Spleen (tissue), 7 donors: Measurements from ENCODE around the gene LARP4B.

Source experiments
- POLR2AphosphoS5 ChIP-seq, 3 donors: sonication (generic); formaldehyde crosslinking; IDR thresholded peaks; one replicate each; pipeline ENCODE4 v1.5.1; 2017; ENCODE audit warnings: antibody characterized with exemption in 3 of 3
- TF ChIP-seq, protein P1 (sequence below), 11 experiments: fragments of 200-600 bp in 7 of 11; fragments of 450-650 bp in 4 of 11; sonication (generic) in 4 of 11; IDR thresholded peaks in 8 of 11; conservative IDR thresholded peaks in 3 of 11; 1 replicate in 7 of 11; 2 replicates in 4 of 11; pipeline versions ENCODE4 v1.4.0 to v1.8.0; 2016 to 2021; ENCODE audit warnings: antibody characterized with exemption in 11 of 11, inconsistent platforms in 4 of 11, mild to moderate bottlenecking in 1 of 11
- donor health status: DM: no; HTN: no; CAD: no; lungs with moderate emphysema.
- donor health status: DM: no; HTN: no; CAD: no.
- donor health status: DM: no; HTN: no; CAD: no.

DNA sequence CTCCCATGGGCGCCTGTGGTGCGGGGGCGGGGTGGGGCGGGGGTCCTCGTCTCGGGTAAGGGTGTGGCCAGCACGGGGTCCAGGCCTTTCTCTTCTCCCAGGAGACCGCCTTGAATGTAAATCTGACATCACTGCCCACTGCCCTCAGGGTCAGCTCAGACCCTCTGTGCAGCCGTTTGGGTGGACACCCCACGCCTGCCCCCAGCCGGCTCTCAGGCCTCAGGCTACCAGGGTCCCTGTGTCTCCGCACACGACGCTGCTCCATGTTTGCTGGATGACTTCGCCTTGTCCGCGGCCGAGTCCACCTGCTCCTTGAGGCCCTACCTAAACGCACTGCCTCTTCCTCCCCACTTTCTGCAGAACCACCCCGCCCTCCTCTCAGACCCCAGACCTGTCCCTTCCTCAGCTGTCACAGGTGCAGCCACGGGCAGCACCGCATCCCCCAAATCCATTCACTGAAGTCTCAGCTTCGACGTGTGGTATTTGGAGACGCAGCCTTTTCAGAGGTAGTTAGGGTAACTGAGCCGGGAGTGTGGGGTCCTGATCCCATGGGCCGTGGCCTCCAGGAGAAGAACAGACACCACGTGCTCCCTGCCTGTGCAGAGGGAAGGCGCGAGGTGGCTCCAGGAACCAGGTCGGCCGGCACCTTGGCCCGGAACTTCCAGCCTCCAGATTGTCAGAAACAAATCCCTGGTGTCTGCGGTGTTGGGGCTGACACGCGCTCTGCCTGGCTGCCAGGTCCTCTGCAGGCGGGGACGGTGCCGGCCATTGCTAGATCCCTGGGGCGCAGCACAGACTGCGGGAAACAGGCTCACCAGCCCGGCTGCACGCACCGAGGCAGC lies 144.7 kb downstream of the LARP4B start:
- TF ChIP-seq, protein P1, sequence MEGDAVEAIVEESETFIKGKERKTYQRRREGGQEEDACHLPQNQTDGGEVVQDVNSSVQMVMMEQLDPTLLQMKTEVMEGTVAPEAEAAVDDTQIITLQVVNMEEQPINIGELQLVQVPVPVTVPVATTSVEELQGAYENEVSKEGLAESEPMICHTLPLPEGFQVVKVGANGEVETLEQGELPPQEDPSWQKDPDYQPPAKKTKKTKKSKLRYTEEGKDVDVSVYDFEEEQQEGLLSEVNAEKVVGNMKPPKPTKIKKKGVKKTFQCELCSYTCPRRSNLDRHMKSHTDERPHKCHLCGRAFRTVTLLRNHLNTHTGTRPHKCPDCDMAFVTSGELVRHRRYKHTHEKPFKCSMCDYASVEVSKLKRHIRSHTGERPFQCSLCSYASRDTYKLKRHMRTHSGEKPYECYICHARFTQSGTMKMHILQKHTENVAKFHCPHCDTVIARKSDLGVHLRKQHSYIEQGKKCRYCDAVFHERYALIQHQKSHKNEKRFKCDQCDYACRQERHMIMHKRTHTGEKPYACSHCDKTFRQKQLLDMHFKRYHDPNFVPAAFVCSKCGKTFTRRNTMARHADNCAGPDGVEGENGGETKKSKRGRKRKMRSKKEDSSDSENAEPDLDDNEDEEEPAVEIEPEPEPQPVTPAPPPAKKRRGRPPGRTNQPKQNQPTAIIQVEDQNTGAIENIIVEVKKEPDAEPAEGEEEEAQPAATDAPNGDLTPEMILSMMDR (IDR thresholded peaks at IDR 0.05 in 8 of 11, conservative IDR thresholded peaks at IDR 0.05 in 3 of 11), result no peak
- no peak for TF ChIP-seq POLR2AphosphoS5 (IDR thresholded peaks at IDR 0.05)
